ENCODE measurements around the gene ARHGEF40. TPM values are rescaled to one million over a fixed set of nuclear protein-coding genes. Genes with fewer than 3 reads are reported as not detected.

The ARHGEF40 gene
- polyA plus RNA-seq, 2 of the 4 experiments (the other 2 are of a cell fraction): 7.8 to 9.6 TPM

- no peak overlapping the region for H3K27ac ChIP-seq
- ChIA-PET CTCF (interaction anchor here (1.3 to 15.5 kb wide), 7 partner anchors 9 to 101 kb away, joined by 3 to 369 read pairs (median 25); partner anchors contain the start of genes TMEM253 and ZNF219), POLR2A (no interaction called here)
- WGBS (ENCODE audit: missing lambda C conversion rate): 92% methylated on average over 9 of the region's 9 CpGs
- H3K4me2 ChIP-seq: no peak overlapping the region
- DNase-seq (ENCODE audit: low read depth in 1 of 2, low spot score in 1 of 2) (no peak), FAIRE-seq (no peak), ATAC-seq (no peak)
- peaks cover 23% of the 10 kb centered on the region for H3K4me1 ChIP-seq
- H3K4me3 ChIP-seq: no peak overlapping the region
- H3K9me3 ChIP-seq: no peaks in the 10 kb centered on the region
- no peak for TF ChIP-seq USF2 (IDR thresholded peaks at IDR 0.05)
- TF ChIP-seq NPAS2 (CRISPR knock-in tag; IDR thresholded peaks at IDR 0.05; ENCODE audit: borderline replicate concordance): no peak
- no peak for TF ChIP-seq RAD21 (conservative IDR thresholded peaks at IDR 0.05 in 1 of 2, IDR thresholded peaks at IDR 0.05 in 1 of 2)
- no peak for TF ChIP-seq PHF8 (IDR thresholded peaks at IDR 0.05; ENCODE audit: borderline replicate concordance, low read depth)
- no peak for TF ChIP-seq CBX8 (IDR thresholded peaks at IDR 0.05)
- no peak for TF ChIP-seq ZSCAN20 (CRISPR knock-in tag; IDR thresholded peaks at IDR 0.05)
- no peak for TF ChIP-seq HOXB5 (CRISPR knock-in tag; IDR thresholded peaks at IDR 0.05)
- TF ChIP-seq ZNF302 (CRISPR knock-in tag; IDR thresholded peaks at IDR 0.05): no peak
- TF ChIP-seq RARB (CRISPR knock-in tag; IDR thresholded peaks at IDR 0.05): no peak
- no peak for TF ChIP-seq MAZ (IDR thresholded peaks at IDR 0.05; ENCODE audit: borderline replicate concordance, low read depth, low read length)
- no peak for TF ChIP-seq JUN (IDR thresholded peaks at IDR 0.05)
- TF ChIP-seq EHF (CRISPR knock-in tag; IDR thresholded peaks at IDR 0.05): no peak
- TF ChIP-seq ZC3H11A (IDR thresholded peaks at IDR 0.05): no peak
- no peak for TF ChIP-seq EHMT2 (IDR thresholded peaks at IDR 0.05; ENCODE audit: low read depth)
- no peak for TF ChIP-seq RFX5 (IDR thresholded peaks at IDR 0.05)
Observed at GRCh38 chr14:21072781-21073339, 2.8 kb downstream of the ARHGEF40 start.

- FAIRE-seq (no peak), DNase-seq (ENCODE audit: low read depth in 1 of 2, low spot score in 1 of 2) (no peak), ATAC-seq (no peak)
- H3K9me3 ChIP-seq: no peaks in the 10 kb centered on the region
- CTCF ChIA-PET: interaction anchor here (1.3 to 15.5 kb wide), 3 partner anchors 18 to 77 kb away, joined by 4 to 369 read pairs (median 100); partner anchors contain the start of genes TMEM253 and ZNF219
- H3K4me1 ChIP-seq: peaks cover 18% of the 10 kb centered on the region
- POLR2A ChIA-PET: no interaction called here
- 85% methylated on average over 5 of the region's 9 CpGs for WGBS (ENCODE audit: missing lambda C conversion rate)
- TF ChIP-seq, protein P1, sequence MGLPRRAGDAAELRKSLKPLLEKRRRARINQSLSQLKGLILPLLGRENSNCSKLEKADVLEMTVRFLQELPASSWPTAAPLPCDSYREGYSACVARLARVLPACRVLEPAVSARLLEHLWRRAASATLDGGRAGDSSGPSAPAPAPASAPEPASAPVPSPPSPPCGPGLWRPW (IDR thresholded peaks at IDR 0.05): no peak
- TF ChIP-seq MAX (IDR thresholded peaks at IDR 0.05): no peak
- no peak for TF ChIP-seq KDM1A (IDR thresholded peaks at IDR 0.05; ENCODE audit: low read depth)
- no peak for TF ChIP-seq HEYL (CRISPR knock-in tag; IDR thresholded peaks at IDR 0.05)
- no peak for TF ChIP-seq USF2 (IDR thresholded peaks at IDR 0.05)
- TF ChIP-seq, protein P2, sequence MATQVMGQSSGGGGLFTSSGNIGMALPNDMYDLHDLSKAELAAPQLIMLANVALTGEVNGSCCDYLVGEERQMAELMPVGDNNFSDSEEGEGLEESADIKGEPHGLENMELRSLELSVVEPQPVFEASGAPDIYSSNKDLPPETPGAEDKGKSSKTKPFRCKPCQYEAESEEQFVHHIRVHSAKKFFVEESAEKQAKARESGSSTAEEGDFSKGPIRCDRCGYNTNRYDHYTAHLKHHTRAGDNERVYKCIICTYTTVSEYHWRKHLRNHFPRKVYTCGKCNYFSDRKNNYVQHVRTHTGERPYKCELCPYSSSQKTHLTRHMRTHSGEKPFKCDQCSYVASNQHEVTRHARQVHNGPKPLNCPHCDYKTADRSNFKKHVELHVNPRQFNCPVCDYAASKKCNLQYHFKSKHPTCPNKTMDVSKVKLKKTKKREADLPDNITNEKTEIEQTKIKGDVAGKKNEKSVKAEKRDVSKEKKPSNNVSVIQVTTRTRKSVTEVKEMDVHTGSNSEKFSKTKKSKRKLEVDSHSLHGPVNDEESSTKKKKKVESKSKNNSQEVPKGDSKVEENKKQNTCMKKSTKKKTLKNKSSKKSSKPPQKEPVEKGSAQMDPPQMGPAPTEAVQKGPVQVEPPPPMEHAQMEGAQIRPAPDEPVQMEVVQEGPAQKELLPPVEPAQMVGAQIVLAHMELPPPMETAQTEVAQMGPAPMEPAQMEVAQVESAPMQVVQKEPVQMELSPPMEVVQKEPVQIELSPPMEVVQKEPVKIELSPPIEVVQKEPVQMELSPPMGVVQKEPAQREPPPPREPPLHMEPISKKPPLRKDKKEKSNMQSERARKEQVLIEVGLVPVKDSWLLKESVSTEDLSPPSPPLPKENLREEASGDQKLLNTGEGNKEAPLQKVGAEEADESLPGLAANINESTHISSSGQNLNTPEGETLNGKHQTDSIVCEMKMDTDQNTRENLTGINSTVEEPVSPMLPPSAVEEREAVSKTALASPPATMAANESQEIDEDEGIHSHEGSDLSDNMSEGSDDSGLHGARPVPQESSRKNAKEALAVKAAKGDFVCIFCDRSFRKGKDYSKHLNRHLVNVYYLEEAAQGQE (IDR thresholded peaks at IDR 0.05): no peak
- TF ChIP-seq CHD4 (IDR thresholded peaks at IDR 0.05; ENCODE audit: borderline replicate concordance): no peak
- TF ChIP-seq ZSCAN20 (CRISPR knock-in tag; IDR thresholded peaks at IDR 0.05): no peak
- no peak for TF ChIP-seq SMC3 (IDR thresholded peaks at IDR 0.05)
- TF ChIP-seq FOXS1 (CRISPR knock-in tag; IDR thresholded peaks at IDR 0.05): no peak
- TF ChIP-seq, protein P3, sequence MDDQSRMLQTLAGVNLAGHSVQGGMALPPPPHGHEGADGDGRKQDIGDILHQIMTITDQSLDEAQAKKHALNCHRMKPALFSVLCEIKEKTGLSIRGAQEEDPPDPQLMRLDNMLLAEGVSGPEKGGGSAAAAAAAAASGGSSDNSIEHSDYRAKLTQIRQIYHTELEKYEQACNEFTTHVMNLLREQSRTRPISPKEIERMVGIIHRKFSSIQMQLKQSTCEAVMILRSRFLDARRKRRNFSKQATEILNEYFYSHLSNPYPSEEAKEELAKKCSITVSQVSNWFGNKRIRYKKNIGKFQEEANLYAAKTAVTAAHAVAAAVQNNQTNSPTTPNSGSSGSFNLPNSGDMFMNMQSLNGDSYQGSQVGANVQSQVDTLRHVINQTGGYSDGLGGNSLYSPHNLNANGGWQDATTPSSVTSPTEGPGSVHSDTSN (IDR thresholded peaks at IDR 0.05): no peak
- TF ChIP-seq CTCF (IDR thresholded peaks at IDR 0.05): no peak
- TF ChIP-seq MAZ (IDR thresholded peaks at IDR 0.05; ENCODE audit: borderline replicate concordance, low read depth, low read length): no peak
- no peak for TF ChIP-seq MAFK (IDR thresholded peaks at IDR 0.05; ENCODE audit: partially characterized antibody)
- no peak for TF ChIP-seq RNF2 (IDR thresholded peaks at IDR 0.05; ENCODE audit: borderline replicate concordance, low read depth)
- TF ChIP-seq JUNB (IDR thresholded peaks at IDR 0.05): no peak
- TF ChIP-seq JUN (IDR thresholded peaks at IDR 0.05): no peak
- no peak for TF ChIP-seq ZNF302 (CRISPR knock-in tag; IDR thresholded peaks at IDR 0.05)
- no peak for TF ChIP-seq KDM5A (IDR thresholded peaks at IDR 0.05)
- no peak for TF ChIP-seq POLR2A (IDR thresholded peaks at IDR 0.05; ENCODE audit: low read length)
- no peak overlapping the region for H3K27ac ChIP-seq
- H3K4me3 ChIP-seq: no peak overlapping the region
- no peak overlapping the region for H3K4me2 ChIP-seq
Observed at GRCh38 chr14:21073921-21074320, 3.8 kb downstream of the ARHGEF40 start.

Data from A549 (cell line).